ENCODE results near the gene C2CD4B.

Gene C2CD4B

DNA sequence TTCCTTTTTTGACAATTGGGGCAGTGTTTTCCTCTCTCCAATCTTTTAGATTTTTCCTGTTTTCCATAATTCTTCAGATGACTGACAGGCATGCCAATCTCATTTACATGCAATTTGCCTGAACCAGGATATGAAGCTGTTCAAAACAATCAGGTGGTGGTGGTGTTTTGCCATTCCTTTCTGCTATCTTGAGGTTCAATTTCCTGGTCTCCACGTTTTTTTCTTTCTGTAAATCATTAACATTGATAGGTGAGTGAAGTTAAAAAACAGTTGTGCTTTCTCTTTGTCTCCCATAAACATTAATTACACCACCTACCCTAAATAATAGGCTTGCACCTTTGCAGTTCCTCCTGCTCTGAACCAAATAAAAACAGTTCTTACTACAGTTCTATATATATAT is 49.2 kb downstream of the C2CD4B start:
- H3K4me1 Mint-ChIP-seq, result peaks cover 20% of the 10 kb centered on the region
- H3K4me3 Mint-ChIP-seq, result no peak overlapping the region
- no peaks in the 10 kb centered on the region for H3K9me3 Mint-ChIP-seq
- no peak overlapping the region for H3K27ac Mint-ChIP-seq
- H3K36me3 Mint-ChIP-seq, result no peaks in the 10 kb centered on the region
- H3K27me3 Mint-ChIP-seq, result peaks cover 6% of the 10 kb centered on the region

Data from activated naive CD4-positive, alpha-beta T cell treated with anti-CD3 and anti-CD28 coated beads, Interleukin-2, amount 50 U/mL, for 24 hours (primary cell).